NCI-H2171 (cell line): Measurements from ENCODE around the gene PTGIS.

ENCODE experiments used
- DNase-seq: peaks from one replicate; lab custom pipeline; 2025; lab: John Stamatoyannopoulos, UW

The PTGIS gene

DNA sequence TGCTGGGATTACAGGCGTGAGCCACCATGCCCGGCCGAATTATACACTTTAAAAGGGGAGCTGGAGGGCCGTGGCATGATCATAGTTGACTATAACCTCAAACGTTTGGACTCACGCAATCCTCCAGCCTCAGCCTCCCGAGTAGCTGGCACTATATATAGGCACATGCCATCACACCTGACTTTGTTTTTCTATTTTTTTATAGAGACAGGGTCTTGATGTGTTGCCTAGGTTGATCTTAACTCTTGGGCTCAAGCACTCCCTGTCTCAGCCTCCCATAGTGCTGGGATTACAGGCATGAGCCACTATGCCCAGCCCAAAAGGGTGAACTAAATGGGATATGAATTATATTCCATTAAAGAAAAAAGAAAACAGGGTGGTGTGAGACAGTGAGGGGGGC lies 7.8 kb downstream of the PTGIS start:
- no peak for DNase-seq

DNA sequence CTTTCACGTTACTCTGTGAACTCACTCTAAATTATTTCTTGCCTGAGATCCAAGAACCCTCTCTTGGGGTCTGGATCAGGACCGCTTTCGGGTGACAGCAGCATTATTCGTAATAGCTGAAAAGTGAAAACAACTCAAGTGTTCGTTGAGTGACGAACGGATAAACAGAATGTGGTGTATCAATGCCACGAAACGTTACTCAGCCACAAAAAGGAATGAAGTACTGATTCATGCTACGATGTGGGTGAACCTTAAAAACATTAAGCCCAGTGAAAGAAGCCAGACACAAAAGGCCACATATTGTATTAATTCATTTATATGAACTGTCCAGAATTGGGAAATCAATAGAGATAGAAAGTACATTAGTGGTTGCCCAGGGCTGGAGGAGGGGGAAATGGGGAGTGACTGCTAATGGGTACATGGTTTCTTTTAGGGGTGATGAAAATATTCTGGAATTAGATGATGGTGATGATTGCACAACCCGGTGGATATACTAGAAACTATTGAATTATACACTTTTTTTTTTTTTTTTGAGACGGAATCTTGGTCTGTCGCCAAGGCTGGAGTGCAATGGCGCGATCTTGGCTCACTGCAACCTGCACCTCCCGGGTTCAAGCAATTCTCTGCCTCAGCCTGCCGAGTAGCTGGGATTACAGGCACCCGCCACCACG lies 8.4 kb downstream of the PTGIS start:
- no peak for DNase-seq

- no peak for DNase-seq
Observed at GRCh38 chr20:49558826-49559225, 9.1 kb downstream of the PTGIS start.

DNA sequence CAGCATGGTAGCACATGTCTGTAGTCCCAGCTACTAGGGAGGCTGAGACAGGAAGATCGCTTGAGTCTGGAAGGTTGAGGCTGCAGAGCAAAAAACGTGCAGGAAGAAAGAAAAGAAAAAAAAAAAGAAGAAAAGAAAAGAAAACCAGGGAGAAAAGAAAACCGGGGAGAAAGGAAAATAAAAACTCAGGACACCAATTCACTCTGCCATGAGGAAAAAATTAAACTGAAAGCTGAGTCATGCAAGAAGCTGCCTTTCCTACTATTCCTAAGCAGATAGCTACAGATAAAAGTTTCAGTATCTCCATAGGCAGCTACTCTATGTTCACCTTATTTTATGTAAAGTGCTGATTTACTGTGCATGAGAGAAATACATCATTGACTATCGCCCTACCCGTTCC lies 10.5 kb downstream of the PTGIS start:
- DNase-seq: no peak

DNA sequence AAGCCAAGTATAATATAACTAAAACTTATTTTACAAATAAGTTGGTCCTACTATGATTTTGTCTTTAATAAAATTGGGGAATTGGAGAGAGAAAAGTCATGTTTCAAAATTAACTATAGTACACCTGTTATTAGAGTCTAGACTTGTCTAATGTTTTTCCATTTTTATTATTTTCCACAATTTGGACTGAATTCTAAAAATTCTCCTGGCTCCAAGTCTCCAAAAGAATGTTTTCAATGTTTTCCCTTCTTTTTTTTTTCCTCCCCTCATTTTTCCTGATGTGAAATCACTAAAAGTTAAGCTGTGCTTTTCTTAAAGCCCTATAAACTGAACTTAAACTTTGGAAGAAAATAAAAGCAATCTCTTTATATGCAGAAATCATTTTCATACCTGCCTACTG lies 11.3 kb downstream of the PTGIS start:
- DNase-seq: no peak

DNA sequence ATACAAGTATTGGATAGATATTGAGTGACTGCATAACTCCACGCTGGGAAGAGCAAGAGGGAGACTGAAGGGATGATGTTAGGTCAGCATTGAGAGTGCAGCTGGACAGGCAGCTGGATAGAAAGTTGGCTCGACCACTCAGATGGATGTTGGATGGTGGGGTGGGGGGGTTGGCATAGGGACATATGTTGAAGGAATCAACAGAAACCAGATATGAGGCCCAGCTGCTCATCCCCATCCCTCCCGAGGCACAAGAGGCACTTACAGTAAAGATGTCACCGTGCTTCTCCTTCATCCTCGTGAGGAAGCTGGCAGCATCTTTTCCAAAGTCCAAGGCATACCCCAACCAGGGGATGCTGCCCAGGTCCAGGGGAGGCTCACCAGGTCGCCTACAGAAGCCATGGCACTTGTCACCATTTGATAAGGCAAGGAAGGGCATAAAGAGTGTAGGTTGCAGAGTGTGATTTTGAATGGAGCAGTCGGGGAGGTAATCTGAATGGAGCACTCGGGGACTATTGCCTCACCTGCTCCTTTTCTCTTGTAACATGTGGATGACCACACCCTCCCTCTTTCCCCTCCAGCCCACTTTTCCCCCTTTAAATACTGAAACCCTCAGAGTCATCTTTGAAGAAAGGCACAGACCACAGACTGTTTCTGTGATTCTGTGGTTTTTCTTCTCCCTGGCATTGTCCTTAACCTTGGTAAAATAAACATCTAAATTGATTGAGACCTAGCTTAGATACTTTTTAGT lies 18.0 kb downstream of the PTGIS start:
- peak; percentile 53 for DNase-seq

DNA sequence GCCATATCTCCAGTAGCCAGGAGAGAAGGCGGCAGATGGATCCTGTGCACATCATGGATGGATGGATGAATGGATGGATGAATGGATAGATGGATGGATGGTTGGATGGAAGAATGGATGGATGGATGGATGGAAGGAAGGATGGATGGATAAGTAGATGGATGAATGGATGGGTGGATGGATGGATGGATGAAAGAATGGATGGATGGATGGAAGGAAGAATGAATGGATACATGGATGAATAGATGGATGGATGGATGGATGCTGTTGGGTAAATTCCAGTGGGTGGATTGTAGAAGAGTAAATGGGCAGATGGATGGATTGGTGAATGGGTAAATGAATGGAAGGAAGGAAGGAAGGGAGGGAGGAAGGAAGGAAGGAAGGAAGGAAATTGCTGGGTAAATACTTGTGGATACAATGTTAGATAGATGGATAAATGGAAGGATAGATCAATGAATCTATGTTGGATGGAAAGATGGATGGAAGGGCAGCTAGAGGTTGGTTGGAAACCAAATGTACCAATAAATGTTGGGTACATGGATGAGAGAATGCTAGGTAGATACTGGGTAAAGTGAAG lies 19.5 kb downstream of the PTGIS start:
- DNase-seq: no peak

DNA sequence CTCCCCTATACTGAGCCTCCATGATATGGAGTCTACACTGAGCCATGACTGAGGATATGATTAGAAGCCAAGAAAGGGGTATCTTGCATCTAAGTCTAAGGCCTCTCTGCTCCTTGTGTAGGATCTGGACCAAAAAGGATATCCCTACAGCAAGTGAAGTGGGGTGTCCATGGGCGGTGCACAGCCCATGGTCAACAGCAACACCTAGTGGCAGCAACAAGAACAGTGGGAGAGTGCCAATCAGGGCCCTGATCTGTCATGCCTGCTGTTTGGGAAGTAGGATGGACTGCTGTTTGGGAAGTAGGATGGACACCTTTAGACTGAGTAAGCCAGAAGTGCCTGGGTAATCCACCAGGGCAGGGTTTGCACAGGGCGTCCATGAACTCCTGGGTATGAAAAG lies 22.4 kb downstream of the PTGIS start:
- DNase-seq: no peak

DNA sequence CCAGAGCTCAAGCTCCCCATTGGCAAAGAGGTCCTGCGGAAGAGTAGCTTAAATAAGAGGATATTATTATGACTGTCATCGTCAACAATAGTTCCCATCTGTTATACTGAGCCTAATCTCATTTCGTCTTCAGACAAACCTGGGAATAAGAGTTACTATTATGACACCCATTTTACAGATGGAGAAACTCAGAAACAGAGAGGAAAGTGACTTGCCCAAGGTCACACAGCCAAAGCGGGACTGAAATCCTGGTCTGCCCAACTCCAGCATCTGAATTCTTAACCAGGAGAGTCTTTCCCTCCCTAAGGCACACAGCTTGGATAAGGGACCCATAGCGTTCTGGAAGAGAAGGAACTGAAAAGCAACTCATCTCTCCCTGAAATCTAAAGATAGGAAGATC lies 23.4 kb downstream of the PTGIS start:
- DNase-seq: no peak

DNA sequence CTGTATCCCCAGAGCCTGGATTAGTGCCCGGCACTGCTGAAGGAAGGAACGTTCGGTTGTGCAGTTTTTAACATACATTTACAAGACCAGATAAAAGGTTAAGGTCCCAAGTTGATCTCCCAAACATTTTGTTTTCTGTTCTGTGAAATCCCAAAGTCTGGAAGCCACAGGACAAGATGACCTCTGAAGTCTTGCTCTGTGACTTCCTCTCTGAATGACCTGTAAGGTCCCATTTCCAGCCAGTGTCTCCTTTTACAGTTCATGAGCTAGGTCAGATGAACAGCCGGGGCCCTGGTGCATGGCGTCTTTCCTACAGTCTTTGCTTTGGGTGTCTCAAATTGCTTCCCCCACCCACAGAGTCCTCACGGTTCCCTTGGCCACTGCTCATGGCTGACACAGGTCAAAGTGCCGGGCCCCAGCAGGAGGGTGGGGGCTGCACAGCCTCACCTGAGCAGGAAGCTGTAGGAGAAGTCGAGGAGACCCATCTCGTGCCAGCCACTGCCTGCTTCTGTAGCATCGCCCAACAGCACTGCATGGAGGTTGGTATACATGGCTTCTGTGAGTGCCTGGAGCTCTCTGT lies 24.0 kb downstream of the PTGIS start:
- no peak for DNase-seq

GRCh38 chr20:49543071-49543857 lies 24.7 kb downstream of the PTGIS start:
- DNase-seq: no peak

DNA sequence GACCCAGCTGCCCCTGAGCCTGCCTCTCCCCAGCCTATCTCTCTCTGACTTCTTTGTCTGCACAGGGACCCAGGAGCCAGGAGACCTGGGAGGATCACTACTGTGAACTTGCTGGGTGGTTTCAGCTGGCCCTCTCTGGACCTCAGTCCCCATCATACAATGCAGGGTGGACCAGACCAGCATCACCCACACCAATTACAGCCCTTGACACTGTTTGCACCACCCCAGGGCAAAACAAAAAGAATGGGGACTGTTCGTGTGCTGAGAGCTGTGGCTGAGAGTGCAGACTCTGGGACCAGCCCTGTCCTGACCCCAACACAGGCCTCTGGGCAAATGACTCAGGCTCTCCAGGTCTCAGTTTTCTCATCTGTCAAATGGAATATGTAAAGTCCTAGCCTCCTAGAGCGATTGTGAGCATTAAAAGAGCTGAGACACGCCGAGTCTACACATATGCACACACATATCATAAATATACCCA lies 25.4 kb downstream of the PTGIS start:
- DNase-seq: no peak

DNA sequence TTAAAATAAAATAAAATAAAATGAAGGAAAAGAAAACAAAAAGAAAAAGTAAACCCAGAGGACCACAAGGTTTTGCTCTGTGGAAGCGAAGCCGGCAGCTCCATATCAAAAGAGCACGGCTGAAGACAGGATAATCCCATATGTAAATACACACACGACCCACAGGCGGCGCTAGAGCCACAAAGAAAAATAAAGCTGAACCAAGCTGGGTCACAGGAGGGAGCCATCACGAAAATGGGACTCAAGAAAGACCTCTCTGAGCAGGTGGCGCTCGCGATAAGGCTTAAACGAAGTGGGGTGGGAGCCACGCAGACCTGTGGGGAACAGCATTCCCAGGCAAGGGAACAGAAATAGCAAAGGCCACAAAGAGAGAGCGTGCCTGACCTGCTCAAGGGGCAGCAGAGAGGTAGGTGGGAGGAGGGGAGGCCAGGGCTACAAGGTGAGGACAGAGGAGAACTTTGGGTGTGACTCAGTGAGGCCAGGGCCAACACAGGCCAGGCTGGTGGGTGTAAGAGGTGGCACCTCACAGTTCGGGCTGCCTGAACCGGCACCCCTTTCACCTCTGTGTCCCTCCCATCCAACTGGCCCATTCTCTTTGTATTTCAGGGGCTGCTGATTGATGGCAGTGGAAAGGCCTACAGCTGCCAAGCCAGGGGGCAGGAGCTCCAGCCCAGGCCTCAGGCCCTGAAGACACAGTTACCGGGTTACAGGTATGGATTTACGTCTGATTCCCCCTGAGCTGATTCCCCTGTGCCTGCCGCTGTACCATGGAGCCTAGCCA lies 26.0 kb downstream of the PTGIS start:
- DNase-seq: peak; percentile 73

DNA sequence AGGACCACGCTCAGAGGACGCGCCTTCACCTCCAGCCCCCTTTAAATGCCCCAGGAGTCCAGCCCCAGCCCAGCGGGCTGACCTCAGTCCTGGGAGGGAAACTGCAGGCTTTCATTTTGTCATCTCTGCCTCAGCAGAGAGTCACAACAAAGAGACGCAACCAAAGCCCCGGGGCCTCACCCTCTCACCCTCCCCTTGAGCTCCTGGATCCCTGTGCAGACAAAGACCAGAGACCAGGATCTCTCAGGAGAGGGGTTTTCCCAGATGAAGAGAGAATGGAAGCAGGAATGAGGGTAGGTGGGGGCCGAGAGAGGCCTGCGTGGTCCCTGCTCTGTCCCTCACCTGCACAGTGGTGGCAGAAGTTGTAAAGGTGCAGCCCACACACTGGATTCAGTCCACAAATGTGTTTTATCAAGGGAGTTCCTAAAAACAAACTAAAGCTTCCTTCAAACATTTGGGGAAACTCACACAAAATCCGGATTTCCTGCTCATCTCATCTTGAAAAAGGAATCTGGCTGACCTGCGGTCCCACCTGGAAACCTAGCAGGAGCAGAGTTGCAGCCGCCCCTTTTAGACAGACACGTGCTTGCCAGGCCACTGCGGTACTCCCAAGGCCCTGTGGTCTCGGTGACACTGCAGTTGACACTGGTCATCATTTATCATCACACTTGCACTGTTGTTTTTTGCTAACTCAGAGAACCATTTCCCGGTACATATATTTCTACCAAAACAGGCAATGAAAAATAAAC lies 27.1 kb downstream of the PTGIS start:
- DNase-seq: no peak

- no peak for DNase-seq
Observed at GRCh38 chr20:49540232-49540620, 27.7 kb downstream of the PTGIS start.

- DNase-seq: peak; percentile 96
Observed at GRCh38 chr20:49539481-49540231, 28.3 kb downstream of the PTGIS start.

- no peak for DNase-seq
Observed at GRCh38 chr20:49538950-49539349, 29.0 kb downstream of the PTGIS start.

- peak; percentile 75 for DNase-seq
Observed at GRCh38 chr20:49534255-49534712, 33.7 kb downstream of the PTGIS start.

DNA sequence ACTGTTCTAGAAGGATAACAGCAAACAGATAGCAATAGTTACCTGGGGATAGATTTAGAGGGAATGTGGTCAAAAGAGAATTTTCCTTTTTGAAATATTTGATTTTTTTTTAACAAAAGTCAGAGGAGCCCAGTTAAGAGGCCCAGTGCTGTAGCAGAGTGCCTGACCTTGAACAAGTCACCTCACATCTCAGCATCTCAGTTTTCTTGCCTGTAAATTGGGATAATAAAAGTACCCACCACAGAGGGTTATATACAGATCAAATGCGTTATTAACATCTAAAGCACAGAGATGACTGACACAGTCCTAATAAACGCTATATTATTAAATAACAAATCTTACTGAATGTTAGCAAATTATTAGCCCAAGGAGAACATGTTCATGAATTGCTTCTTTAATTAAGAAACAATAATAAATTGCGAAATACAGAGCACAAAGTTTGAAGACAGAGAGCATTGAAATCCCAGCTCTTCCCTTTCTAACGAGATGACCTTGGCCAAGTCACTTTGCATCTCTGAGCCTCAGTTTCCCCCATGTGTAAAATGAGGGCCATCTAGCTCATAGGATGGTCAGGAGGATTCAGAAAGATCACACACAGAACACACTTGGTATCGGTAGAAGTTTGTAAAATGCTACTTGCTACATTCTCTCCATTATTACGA lies 35.5 kb downstream of the PTGIS start:
- DNase-seq: no peak
